ENCODE measurements around the gene DOK5. TPM values are rescaled to one million over a fixed set of nuclear protein-coding genes. Genes with fewer than 3 reads are reported as not detected.

The DOK5 gene
- total and polyA plus RNA-seq, 2 donors (not counting 3 experiments of a cell fraction or from before 2014, with no cell fraction given), result 3.5 to 14.2 TPM

DNA sequence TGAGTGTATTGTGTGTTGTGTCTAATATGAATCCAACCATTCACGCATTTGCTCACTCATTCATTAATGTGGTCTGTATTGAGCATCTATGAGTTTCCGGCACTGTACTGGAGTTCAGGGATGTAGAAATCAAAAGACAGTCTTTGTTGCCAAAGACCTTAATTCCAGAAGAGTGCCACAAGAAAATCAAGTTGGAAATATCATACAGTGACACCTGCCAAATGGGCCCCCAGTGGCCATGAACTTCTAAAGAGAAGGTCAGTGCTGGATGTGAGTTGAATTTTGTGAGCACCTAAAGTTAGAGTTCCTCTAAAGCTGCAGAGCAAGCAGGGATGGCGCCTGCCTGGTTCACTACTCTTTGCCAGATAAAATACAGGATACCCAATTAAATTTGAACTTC is 175.9 kb downstream of the DOK5 start:
- ChIA-PET POLR2A (no interaction called here), CTCF (interaction anchor here (1.1 to 1.6 kb wide), 2 partner anchors 548 to 554 kb away, joined by 3 to 4 read pairs; no protein-coding TSS in a partner anchor)
- H2AFZ ChIP-seq (ENCODE audit: low read depth, low read length), result no peak overlapping the region
- FAIRE-seq, result no peak
- H3K9me3 ChIP-seq (replicated peaks; ENCODE audit: control insufficient read depth, insufficient read depth, low read length), result no peaks in the 10 kb centered on the region
- H3K9me1 ChIP-seq (replicated peaks; ENCODE audit: control insufficient read depth, extremely low read depth, insufficient read depth, low read length), result no peaks in the 10 kb centered on the region
- no peaks in the 10 kb centered on the region for H3K4me1 ChIP-seq (ENCODE audit: control insufficient read depth, extremely low read depth, insufficient read depth, low read length)
- no peak for TF ChIP-seq POLR2AphosphoS5 (IDR thresholded peaks at IDR 0.05; ENCODE audit: insufficient read depth, low read depth, low read length)
- no peak for TF ChIP-seq FOS (IDR thresholded peaks at IDR 0.05; ENCODE audit: borderline replicate concordance, insufficient read depth, low read length)
- TF ChIP-seq GATA2 (IDR thresholded peaks at IDR 0.05; ENCODE audit: insufficient read depth, insufficient read length, low read depth, low read length), result no peak
- TF ChIP-seq POLR2A (IDR thresholded peaks at IDR 0.05; ENCODE audit: low read depth, low read length), result no peak
- TF ChIP-seq, protein P1, sequence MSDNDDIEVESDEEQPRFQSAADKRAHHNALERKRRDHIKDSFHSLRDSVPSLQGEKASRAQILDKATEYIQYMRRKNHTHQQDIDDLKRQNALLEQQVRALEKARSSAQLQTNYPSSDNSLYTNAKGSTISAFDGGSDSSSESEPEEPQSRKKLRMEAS (IDR thresholded peaks at IDR 0.05; ENCODE audit: insufficient read depth, insufficient read length), result no peak
- no peak for TF ChIP-seq JUN (IDR thresholded peaks at IDR 0.05; ENCODE audit: borderline replicate concordance, insufficient read depth, insufficient read length, low read depth)
- TF ChIP-seq, protein P2, sequence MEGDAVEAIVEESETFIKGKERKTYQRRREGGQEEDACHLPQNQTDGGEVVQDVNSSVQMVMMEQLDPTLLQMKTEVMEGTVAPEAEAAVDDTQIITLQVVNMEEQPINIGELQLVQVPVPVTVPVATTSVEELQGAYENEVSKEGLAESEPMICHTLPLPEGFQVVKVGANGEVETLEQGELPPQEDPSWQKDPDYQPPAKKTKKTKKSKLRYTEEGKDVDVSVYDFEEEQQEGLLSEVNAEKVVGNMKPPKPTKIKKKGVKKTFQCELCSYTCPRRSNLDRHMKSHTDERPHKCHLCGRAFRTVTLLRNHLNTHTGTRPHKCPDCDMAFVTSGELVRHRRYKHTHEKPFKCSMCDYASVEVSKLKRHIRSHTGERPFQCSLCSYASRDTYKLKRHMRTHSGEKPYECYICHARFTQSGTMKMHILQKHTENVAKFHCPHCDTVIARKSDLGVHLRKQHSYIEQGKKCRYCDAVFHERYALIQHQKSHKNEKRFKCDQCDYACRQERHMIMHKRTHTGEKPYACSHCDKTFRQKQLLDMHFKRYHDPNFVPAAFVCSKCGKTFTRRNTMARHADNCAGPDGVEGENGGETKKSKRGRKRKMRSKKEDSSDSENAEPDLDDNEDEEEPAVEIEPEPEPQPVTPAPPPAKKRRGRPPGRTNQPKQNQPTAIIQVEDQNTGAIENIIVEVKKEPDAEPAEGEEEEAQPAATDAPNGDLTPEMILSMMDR (IDR thresholded peaks at IDR 0.05; ENCODE audit: extremely low read depth in 1 of 2, insufficient read depth in 1 of 2, low read depth in 1 of 2, low read length in 2 of 2), result no peak
- no peak for TF ChIP-seq MYC (IDR thresholded peaks at IDR 0.05; ENCODE audit: low read depth, low read length)
- TF ChIP-seq EZH2 (IDR thresholded peaks at IDR 0.05; ENCODE audit: borderline replicate concordance, low read depth, low read length, severe bottlenecking), result no peak
- no peak overlapping the region for H3K4me2 ChIP-seq (ENCODE audit: insufficient read depth, low read length)
- H4K20me1 ChIP-seq (replicated peaks; ENCODE audit: control insufficient read depth, extremely low read depth, insufficient read depth, low read length), result no peaks in the 10 kb centered on the region
- no peak for DNase-seq (ENCODE audit: low read depth, low spot score)
- no peak overlapping the region for H3K9ac ChIP-seq (replicated peaks; ENCODE audit: extremely low read depth, insufficient read depth, low read length)
- BruUV-seq (replicated peaks), result no TSS peak
- dilution Hi-C loops (cut with MboI; ENCODE audit: extremely low pct_ligation_motif_present, low sequenced_read_pairs) (no loop called here), intact Hi-C loops (cut with micrococcal nuclease) (no loop called here)
- H3K27ac ChIP-seq (ENCODE audit: insufficient read depth, low read depth, low read length), result no peak overlapping the region
- no peaks in the 10 kb centered on the region for H3K79me2 ChIP-seq (ENCODE audit: control insufficient read depth, insufficient read depth, low read length)
- peaks cover 0 to 3% of the 10 kb centered on the region in 2 experiments for H3K27me3 ChIP-seq (ENCODE audit: control insufficient read depth in 2 of 2, insufficient read depth in 2 of 2, low read length in 2 of 2)
- H3K36me3 ChIP-seq (ENCODE audit: control insufficient read depth in 2 of 2, extremely low read depth in 1 of 2, insufficient read depth in 2 of 2, low read length in 2 of 2), result no peaks in the 10 kb centered on the region
- H3K4me3 ChIP-seq (replicated peaks in 1 of 3; ENCODE audit: insufficient read depth in 1 of 3, low read depth in 1 of 3, low read length in 3 of 3), result no peak overlapping the region
